ENCODE measurements around the gene ACAP3. TPM values are rescaled to one million over a fixed set of nuclear protein-coding genes. Genes with fewer than 3 reads are reported as not detected.
"Not testable (repeated sequence)": the region's sequence is repeated elsewhere in the genome, so short reads cannot be mapped to it uniquely, and the experiment has no call there.

The ACAP3 gene
- polyA plus RNA-seq, 1 donor = 67.7 TPM

- not testable (repeated sequence) for H3K9me3 ChIP-seq (ENCODE audit: control insufficient read depth, low read depth, low read length); H3K36me3 ChIP-seq (ENCODE audit: control insufficient read depth, insufficient read depth, low read length); H3K4me3 ChIP-seq (ENCODE audit: low read length); H3K27ac ChIP-seq (ENCODE audit: low read length); DNase-seq; H3K4me1 ChIP-seq (ENCODE audit: control insufficient read depth, insufficient read depth, low read length)
- peaks cover 29% of the 10 kb centered on the region for H3K27me3 ChIP-seq (ENCODE audit: control insufficient read depth, insufficient read depth, low read length)
- WGBS (ENCODE audit: insufficient coverage, low lambda C conversion rate) = no CpG with 5 or more reads among the region's 21 CpGs
Observed at GRCh38 chr1:1248009-1248913, 59.5 kb downstream of the ACAP3 start.

GRCh38 chr1:1247341-1247913, 60.3 kb downstream of the ACAP3 start:
- peaks cover 1% of the 10 kb centered on the region for H3K36me3 ChIP-seq (ENCODE audit: control insufficient read depth, insufficient read depth, low read length)
- peaks cover 5% of the 10 kb centered on the region for H3K9me3 ChIP-seq (ENCODE audit: control insufficient read depth, low read depth, low read length)
- no peak for DNase-seq
- H3K4me1 ChIP-seq (ENCODE audit: control insufficient read depth, insufficient read depth, low read length) = no peaks in the 10 kb centered on the region
- no peak overlapping the region for H3K4me3 ChIP-seq (ENCODE audit: low read length)
- H3K27me3 ChIP-seq (ENCODE audit: control insufficient read depth, insufficient read depth, low read length) = peaks cover 29% of the 10 kb centered on the region
- no peak overlapping the region for H3K27ac ChIP-seq (ENCODE audit: low read length)
- no CpG with 5 or more reads among the region's 25 CpGs for WGBS (ENCODE audit: insufficient coverage, low lambda C conversion rate)

GRCh38 chr1:1246577-1247340, 61.0 kb downstream of the ACAP3 start, which contains the start of gene C1QTNF12:
C1QTNF12 (minus strand) TSS chr1:1246722; CDS start chr1:1246690, 32 bp downstream.
- DNase-seq = peak in 1 of 2 donors; percentile 23

GRCh38 chr1:1245817-1246576, 61.7 kb downstream of the ACAP3 start:
- Histone ChIP-seq H3K27me3 (ENCODE audit: control insufficient read depth, insufficient read depth, low read length) (peaks cover 29% of the 10 kb centered on the region), H3K4me3 (ENCODE audit: low read length) (no peak overlapping the region), H3K36me3 (ENCODE audit: control insufficient read depth, insufficient read depth, low read length) (no peaks in the 10 kb centered on the region), H3K27ac (ENCODE audit: low read length) (no peak overlapping the region), H3K4me1 (ENCODE audit: control insufficient read depth, insufficient read depth, low read length) (no peaks in the 10 kb centered on the region), H3K9me3 (ENCODE audit: control insufficient read depth, low read depth, low read length) (peaks cover 5% of the 10 kb centered on the region)
- no CpG with 5 or more reads among the region's 45 CpGs for WGBS (ENCODE audit: insufficient coverage, low lambda C conversion rate)
- no peak for DNase-seq

More at GRCh38 chr1:1246577-1247340, 61.0 kb downstream of the ACAP3 start, which contains the start of gene C1QTNF12:
- Histone ChIP-seq H3K36me3 (ENCODE audit: control insufficient read depth, insufficient read depth, low read length) (no peaks in the 10 kb centered on the region), H3K4me3 (ENCODE audit: low read length) (no peak within 1 kb of the TSS), H3K4me1 (ENCODE audit: control insufficient read depth, insufficient read depth, low read length) (no peaks in the 10 kb centered on the region), H3K27me3 (ENCODE audit: control insufficient read depth, insufficient read depth, low read length) (peaks cover 29% of the 10 kb centered on the region), H3K9me3 (ENCODE audit: control insufficient read depth, low read depth, low read length) (peaks cover 5% of the 10 kb centered on the region), H3K27ac (ENCODE audit: low read length) (no peak within 1 kb of the TSS)
- no CpG with 5 or more reads among the region's 74 CpGs for WGBS (ENCODE audit: insufficient coverage, low lambda C conversion rate)

- Histone ChIP-seq H3K27me3 (ENCODE audit: control insufficient read depth, insufficient read depth, low read length) (peaks cover 33% of the 10 kb centered on the region), H3K36me3 (ENCODE audit: control insufficient read depth, insufficient read depth, low read length) (no peaks in the 10 kb centered on the region), H3K9me3 (ENCODE audit: control insufficient read depth, low read depth, low read length) (peaks cover 5% of the 10 kb centered on the region), H3K27ac (ENCODE audit: low read length) (no peak overlapping the region), H3K4me3 (ENCODE audit: low read length) (no peak overlapping the region), H3K4me1 (ENCODE audit: control insufficient read depth, insufficient read depth, low read length) (no peaks in the 10 kb centered on the region)
- WGBS (ENCODE audit: insufficient coverage, low lambda C conversion rate) = no CpG with 5 or more reads among the region's 23 CpGs
- DNase-seq = no peak
Observed at GRCh38 chr1:1245178-1245816, 62.4 kb downstream of the ACAP3 start.

GRCh38 chr1:1244192-1244811, 63.4 kb downstream of the ACAP3 start:
- WGBS (ENCODE audit: insufficient coverage, low lambda C conversion rate) = no CpG with 5 or more reads among the region's 30 CpGs
- H3K27ac ChIP-seq (ENCODE audit: low read length) = peak overlapping the region; percentile 43
- no peaks in the 10 kb centered on the region for H3K36me3 ChIP-seq (ENCODE audit: control insufficient read depth, insufficient read depth, low read length)
- H3K27me3 ChIP-seq (ENCODE audit: control insufficient read depth, insufficient read depth, low read length) = peaks cover 43% of the 10 kb centered on the region
- H3K4me3 ChIP-seq (ENCODE audit: low read length) = peak overlapping the region; percentile 69
- DNase-seq = peak; percentile 71 to 85
- H3K9me3 ChIP-seq (ENCODE audit: control insufficient read depth, low read depth, low read length) = peaks cover 12% of the 10 kb centered on the region
- H3K4me1 ChIP-seq (ENCODE audit: control insufficient read depth, insufficient read depth, low read length) = peaks cover 8% of the 10 kb centered on the region

GRCh38 chr1:1243807-1244191, 63.9 kb downstream of the ACAP3 start:
- Histone ChIP-seq H3K36me3 (ENCODE audit: control insufficient read depth, insufficient read depth, low read length) (no peaks in the 10 kb centered on the region), H3K4me1 (ENCODE audit: control insufficient read depth, insufficient read depth, low read length) (peaks cover 8% of the 10 kb centered on the region), H3K9me3 (ENCODE audit: control insufficient read depth, low read depth, low read length) (peaks cover 12% of the 10 kb centered on the region), H3K27me3 (ENCODE audit: control insufficient read depth, insufficient read depth, low read length) (peaks cover 48% of the 10 kb centered on the region), H3K27ac (ENCODE audit: low read length) (peak overlapping the region; percentile 43), H3K4me3 (ENCODE audit: low read length) (peak overlapping the region; percentile 69)
- no peak for DNase-seq
- whole genome bisulfite sequencing (ENCODE audit: insufficient coverage, low lambda C conversion rate) = no CpG with 5 or more reads among the region's 23 CpGs

GRCh38 chr1:1243266-1243660, 64.5 kb downstream of the ACAP3 start:
- Histone ChIP-seq H3K4me3 (ENCODE audit: low read length) (peak overlapping the region; percentile 69), H3K4me1 (ENCODE audit: control insufficient read depth, insufficient read depth, low read length) (peaks cover 12% of the 10 kb centered on the region), H3K27ac (ENCODE audit: low read length) (no peak overlapping the region), H3K27me3 (ENCODE audit: control insufficient read depth, insufficient read depth, low read length) (peaks cover 53% of the 10 kb centered on the region), H3K9me3 (ENCODE audit: control insufficient read depth, low read depth, low read length) (peaks cover 12% of the 10 kb centered on the region), H3K36me3 (ENCODE audit: control insufficient read depth, insufficient read depth, low read length) (no peaks in the 10 kb centered on the region)
- no CpG with 5 or more reads among the region's 23 CpGs for WGBS (ENCODE audit: insufficient coverage, low lambda C conversion rate)
- DNase-seq = no peak

- H3K9me3 ChIP-seq (ENCODE audit: control insufficient read depth, low read depth, low read length) = peaks cover 12% of the 10 kb centered on the region
- no peak overlapping the region for H3K27ac ChIP-seq (ENCODE audit: low read length)
- no peaks in the 10 kb centered on the region for H3K36me3 ChIP-seq (ENCODE audit: control insufficient read depth, insufficient read depth, low read length)
- peaks cover 53% of the 10 kb centered on the region for H3K27me3 ChIP-seq (ENCODE audit: control insufficient read depth, insufficient read depth, low read length)
- no CpG with 5 or more reads among the region's 41 CpGs for WGBS (ENCODE audit: insufficient coverage, low lambda C conversion rate)
- DNase-seq = no peak
- H3K4me3 ChIP-seq (ENCODE audit: low read length) = no peak overlapping the region
- peaks cover 18% of the 10 kb centered on the region for H3K4me1 ChIP-seq (ENCODE audit: control insufficient read depth, insufficient read depth, low read length)
Observed at GRCh38 chr1:1242461-1243265, 65.1 kb downstream of the ACAP3 start.

All from large intestine (tissue), 3 donors.